AG04449 (cell line): ENCODE measurements around the gene KLHL29.

Experiments
- CTCF ChIA-PET: fragments of 350-600 bp; formaldehyde crosslinking; extraction: SDS; loops from one replicate; lab custom pipeline; 2021; ENCODE audit warnings: antibody characterized with exemption; lab: Yijun Ruan, JAX
- POLR2A ChIA-PET: fragments of 400-600, 350-600 bp; formaldehyde crosslinking; extraction: SDS; loops from one replicate; lab custom pipeline; 2020; ENCODE audit warnings: antibody characterized with exemption, inconsistent platforms; lab: Yijun Ruan, JAX
- DNase-seq: peaks from one replicate; pipeline ENCODE4 v3.0.0-alpha.2; 2010; ENCODE audit warnings: low read depth, low spot score
- H3K4me3 ChIP-seq: 2 replicates; pipeline ENCODE4 v1.5.1; 2011; ENCODE audit warnings: low read depth, mild to moderate bottlenecking, control low read depth, low read length
- TF ChIP-seq, protein P1 (sequence below): IDR thresholded peaks from one replicate; pipeline ENCODE4 v1.5.1; 2011; ENCODE audit warnings: mild to moderate bottlenecking, moderate library complexity, low read length, control low read depth, inconsistent platforms; ENCODE audit not compliant: insufficient read depth; ENCODE audit errors: missing control alignments

The KLHL29 gene

DNA sequence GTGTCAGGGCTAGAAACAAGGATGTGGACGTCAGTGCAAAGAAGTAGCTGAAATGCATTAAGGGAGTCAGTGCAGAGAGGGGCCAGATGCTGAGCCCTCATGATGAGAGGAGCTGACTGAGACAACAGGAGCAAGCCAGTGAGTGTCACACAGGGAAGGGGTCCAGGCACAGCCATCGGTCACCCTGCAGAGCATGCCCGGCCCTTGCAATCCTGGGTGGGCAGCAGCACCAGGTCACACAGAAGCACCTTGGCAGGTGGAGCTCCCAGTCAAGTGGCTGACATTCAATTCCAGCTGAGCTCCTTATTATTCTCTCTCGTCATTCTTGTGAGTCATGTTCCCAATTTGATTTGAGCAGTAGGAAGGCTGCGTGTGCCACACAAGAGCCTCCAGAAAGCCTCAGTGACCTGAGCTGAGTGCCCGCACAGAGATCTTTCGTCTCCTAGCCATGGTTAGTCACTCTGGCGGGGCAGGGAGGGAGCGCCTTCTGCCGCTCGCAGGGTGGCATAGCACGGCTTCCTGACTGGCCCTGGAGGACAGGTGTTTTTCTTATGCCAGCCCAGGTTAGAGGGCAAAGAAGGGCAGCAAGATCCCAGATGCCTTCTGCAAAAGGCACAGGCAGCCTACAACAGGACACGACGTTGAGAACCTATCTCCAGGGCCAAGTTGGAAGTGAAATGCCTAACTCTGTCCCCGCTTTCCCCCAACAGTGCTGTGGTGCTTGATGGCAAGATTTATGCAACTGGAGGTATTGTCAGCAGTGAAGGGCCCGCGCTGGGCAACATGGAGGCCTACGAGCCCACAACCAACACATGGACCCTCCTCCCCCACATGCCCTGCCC, 321.0 kb downstream of the KLHL29 start:
- ChIA-PET CTCF (no interaction called here), POLR2A (no interaction called here)
- TF ChIP-seq, protein P1, sequence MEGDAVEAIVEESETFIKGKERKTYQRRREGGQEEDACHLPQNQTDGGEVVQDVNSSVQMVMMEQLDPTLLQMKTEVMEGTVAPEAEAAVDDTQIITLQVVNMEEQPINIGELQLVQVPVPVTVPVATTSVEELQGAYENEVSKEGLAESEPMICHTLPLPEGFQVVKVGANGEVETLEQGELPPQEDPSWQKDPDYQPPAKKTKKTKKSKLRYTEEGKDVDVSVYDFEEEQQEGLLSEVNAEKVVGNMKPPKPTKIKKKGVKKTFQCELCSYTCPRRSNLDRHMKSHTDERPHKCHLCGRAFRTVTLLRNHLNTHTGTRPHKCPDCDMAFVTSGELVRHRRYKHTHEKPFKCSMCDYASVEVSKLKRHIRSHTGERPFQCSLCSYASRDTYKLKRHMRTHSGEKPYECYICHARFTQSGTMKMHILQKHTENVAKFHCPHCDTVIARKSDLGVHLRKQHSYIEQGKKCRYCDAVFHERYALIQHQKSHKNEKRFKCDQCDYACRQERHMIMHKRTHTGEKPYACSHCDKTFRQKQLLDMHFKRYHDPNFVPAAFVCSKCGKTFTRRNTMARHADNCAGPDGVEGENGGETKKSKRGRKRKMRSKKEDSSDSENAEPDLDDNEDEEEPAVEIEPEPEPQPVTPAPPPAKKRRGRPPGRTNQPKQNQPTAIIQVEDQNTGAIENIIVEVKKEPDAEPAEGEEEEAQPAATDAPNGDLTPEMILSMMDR = no peak
- no peak overlapping the region for H3K4me3 ChIP-seq
- DNase-seq = no peak

DNA sequence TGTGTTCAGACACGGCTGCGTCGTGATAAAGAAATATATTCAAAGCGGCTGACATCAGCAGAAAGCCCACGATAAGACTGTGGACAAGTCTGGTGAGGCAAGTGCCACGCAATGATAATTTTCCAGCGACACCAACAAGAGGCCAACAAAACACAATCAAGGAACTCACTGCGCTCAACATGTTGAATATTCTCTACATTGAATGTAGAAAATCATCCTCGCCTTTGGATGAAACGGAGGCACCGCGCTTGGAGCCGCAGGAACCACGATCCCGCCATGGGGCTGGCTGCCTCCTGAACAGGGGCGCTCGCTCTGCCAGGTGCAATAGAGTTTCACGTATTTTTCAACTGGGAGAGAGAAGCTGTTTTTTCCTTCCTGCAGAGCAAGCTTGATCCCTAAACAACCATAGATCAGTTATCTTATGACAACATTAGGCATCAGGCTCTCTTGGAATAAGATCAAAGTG, 321.7 kb downstream of the KLHL29 start:
- no peak for DNase-seq
- TF ChIP-seq, protein P1 = no peak
- no peak overlapping the region for H3K4me3 ChIP-seq
- CTCF ChIA-PET = interaction anchor here (1.0 to 1.2 kb wide), 2 partner anchors 10 to 12 kb away, joined by 3 to 5 read pairs; no protein-coding TSS in a partner anchor
- POLR2A ChIA-PET = no interaction called here

DNA sequence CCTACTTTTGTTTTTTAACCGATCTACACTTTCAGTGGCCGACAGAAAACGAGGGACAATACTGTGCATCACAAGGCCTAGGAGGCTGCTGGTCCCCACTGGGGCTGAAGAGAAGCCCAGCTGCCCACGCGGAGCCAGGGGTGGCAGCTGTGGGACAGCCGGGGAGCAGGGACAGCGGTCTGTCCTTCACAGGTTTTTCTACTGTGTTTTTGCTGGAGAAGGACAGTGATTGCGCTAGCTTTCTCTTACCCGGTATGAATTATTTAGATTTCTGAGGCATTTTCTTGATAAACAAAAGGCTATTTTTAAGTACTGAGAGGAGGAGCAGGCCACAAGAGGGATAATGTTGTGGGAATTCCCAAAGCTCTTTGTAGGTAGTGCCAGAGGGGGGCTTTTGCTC, 322.1 kb downstream of the KLHL29 start:
- no peak for DNase-seq
- POLR2A ChIA-PET = no interaction called here
- CTCF ChIA-PET = interaction anchor here (1.0 to 1.2 kb wide), 2 partner anchors 10 to 11 kb away, joined by 3 to 5 read pairs; no protein-coding TSS in a partner anchor
- TF ChIP-seq, protein P1 = no peak
- no peak overlapping the region for H3K4me3 ChIP-seq

DNA sequence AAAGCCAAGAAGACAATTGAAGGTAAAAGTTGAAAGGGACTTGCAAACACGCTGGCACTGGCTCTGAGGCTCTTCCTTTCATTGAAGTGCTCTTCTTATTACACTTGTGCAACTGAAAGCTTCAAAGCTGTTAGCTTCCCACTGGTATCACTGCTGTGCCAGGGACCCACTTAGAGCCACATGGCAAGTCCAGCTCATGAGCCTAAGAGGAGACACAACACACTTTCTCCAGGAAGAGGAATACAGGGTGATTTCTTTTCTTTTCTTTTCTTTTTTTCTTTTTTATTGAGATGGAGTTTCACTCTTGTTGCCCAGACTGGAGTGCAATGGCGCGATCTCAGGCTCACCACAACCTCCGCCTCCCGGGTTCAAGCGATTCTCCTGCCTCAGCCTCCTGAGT, 323.8 kb downstream of the KLHL29 start:
- ChIA-PET CTCF (no interaction called here), POLR2A (no interaction called here)
- TF ChIP-seq, protein P1 = no peak
- no peak for DNase-seq
- H3K4me3 ChIP-seq = no peak overlapping the region

DNA sequence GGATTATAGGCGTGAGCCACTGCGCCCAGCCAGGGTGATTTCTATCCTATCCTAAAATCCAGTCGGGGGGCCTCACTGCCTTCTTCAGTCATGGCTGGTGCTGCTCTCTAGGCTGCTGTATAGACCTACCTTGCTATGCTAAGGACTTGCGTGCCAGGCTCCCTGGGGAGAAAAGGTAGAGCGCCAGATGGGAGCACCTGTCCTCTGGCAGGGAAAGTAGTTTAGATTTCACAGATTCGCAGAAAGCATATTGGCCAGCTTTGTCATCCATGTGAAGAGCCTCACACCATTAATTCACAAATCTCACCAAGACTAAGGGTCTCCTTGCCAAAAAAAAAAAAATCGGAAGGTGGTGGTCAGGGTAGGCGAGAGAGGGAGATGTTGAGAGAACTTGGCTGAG, 324.3 kb downstream of the KLHL29 start:
- TF ChIP-seq, protein P1 = no peak
- CTCF ChIA-PET = no interaction called here
- POLR2A ChIA-PET = no interaction called here
- no peak overlapping the region for H3K4me3 ChIP-seq
- no peak for DNase-seq

DNA sequence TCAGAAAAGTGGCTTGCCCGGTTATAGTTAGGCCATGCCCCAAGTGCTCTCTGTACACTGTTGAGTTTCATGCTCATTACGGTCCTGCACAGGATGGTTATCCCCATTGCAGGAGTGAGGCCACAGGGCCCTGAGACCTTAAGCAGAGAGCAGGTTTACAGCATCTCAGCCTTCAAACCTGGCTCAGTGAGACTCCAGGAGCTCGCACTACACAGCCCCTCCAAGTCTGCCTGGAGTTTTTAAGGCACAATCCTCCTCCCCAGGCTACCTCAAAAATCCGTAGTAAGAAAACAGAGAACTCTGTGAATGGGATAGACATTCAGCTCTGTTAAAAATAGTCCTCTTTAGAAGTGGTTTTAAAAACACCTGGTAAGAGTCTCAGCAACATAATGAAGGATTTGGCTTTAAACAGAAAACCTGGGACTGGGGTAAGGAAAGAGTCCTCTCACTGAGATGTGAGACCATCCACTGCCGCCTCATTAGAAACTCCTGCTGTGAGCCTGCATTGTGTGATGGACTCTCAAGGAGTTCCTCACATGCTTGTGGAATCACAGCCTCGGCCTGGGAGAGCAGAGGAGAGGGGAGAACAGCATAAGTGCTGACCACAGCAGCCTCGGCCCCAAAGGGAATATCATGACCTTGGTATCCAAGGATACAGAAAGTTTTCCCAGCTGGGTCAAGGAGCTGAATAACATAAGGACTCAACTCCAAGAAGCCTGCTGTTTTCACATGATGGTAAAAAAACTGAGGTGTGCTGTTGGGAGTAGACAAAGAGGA, 327.2 kb downstream of the KLHL29 start:
- CTCF ChIA-PET = no interaction called here
- TF ChIP-seq, protein P1 = no peak
- H3K4me3 ChIP-seq = no peak overlapping the region
- POLR2A ChIA-PET = no interaction called here
- peak; percentile 56 for DNase-seq
